Thoracic aorta (tissue), 2 donors: ENCODE data around the gene BEST1. TPM values are rescaled to one million over a fixed set of nuclear protein-coding genes. Genes with fewer than 3 reads are reported as not detected.

ENCODE experiments used
- ATAC-seq: fragments of 150-250 bp; one replicate; pipeline ENCODE4 v1.8.0; 2017; ENCODE audit warnings: low read depth; ENCODE audit not compliant: insufficient number of reproducible peaks, low FRiP score
- DNase-seq: peaks from one replicate; pipeline ENCODE4 v3.0.0-alpha.2; 2020; ENCODE audit warnings: low spot score
- H3K27ac ChIP-seq, 2 donors: fragments of 200-600 bp; sonication (generic); 1 replicate in 1 of 2; 2 replicates in 1 of 2; pipeline ENCODE4 v1.5.1; 2016; ENCODE audit warnings: mild to moderate bottlenecking in 2 of 2, moderate library complexity in 2 of 2
- H3K27me3 ChIP-seq: fragments of 200-600 bp; sonication (generic); replicated peaks from 2 replicates; pipeline ENCODE4 v1.6.0; 2016; ENCODE audit warnings: mild to moderate bottlenecking; ENCODE audit not compliant: insufficient read depth
- H3K36me3 ChIP-seq: fragments of 200-600 bp; sonication (generic); one replicate; pipeline ENCODE4 v1.5.1; 2016
- H3K4me1 ChIP-seq, 2 donors: fragments of 200-600 bp; sonication (generic); 1 replicate in 1 of 2; 2 replicates in 1 of 2; pipeline versions ENCODE4 v1.5.1 to v1.6.0; 2016; ENCODE audit warnings: low read depth in 2 of 2, mild to moderate bottlenecking in 1 of 2; ENCODE audit not compliant: control insufficient read depth in 1 of 2
- H3K4me3 ChIP-seq: fragments of 200-600 bp; sonication (generic); 2 replicates; pipeline ENCODE4 v1.5.1; 2016; ENCODE audit warnings: mild to moderate bottlenecking
- H3K9me3 ChIP-seq: fragments of 200-600 bp; sonication (generic); 2 replicates; pipeline ENCODE4 v1.5.1; 2016
- total RNA-seq, 2 donors: library from RNA; depleted of rRNA; stranded (reverse); fragments of >200 nt; gene quantifications; one replicate each; pipeline versions ENCODE4 v1.1.0 to v1.2.3, GENCODE V29; 2016
- TF ChIP-seq, protein P1 (sequence below): fragments of 200-600 bp; sonication (generic); IDR thresholded peaks from one replicate; pipeline ENCODE4 v1.5.1; 2019; ENCODE audit warnings: antibody characterized with exemption

BEST1 gene
- total RNA-seq, 2 donors from 2014 or later = 4.7 to 8.0 TPM

GRCh38 chr11:61969391-61969758, 19.2 kb downstream of the BEST1 start:
- ATAC-seq (no peak), DNase-seq (no peak)
- TF ChIP-seq, protein P1, sequence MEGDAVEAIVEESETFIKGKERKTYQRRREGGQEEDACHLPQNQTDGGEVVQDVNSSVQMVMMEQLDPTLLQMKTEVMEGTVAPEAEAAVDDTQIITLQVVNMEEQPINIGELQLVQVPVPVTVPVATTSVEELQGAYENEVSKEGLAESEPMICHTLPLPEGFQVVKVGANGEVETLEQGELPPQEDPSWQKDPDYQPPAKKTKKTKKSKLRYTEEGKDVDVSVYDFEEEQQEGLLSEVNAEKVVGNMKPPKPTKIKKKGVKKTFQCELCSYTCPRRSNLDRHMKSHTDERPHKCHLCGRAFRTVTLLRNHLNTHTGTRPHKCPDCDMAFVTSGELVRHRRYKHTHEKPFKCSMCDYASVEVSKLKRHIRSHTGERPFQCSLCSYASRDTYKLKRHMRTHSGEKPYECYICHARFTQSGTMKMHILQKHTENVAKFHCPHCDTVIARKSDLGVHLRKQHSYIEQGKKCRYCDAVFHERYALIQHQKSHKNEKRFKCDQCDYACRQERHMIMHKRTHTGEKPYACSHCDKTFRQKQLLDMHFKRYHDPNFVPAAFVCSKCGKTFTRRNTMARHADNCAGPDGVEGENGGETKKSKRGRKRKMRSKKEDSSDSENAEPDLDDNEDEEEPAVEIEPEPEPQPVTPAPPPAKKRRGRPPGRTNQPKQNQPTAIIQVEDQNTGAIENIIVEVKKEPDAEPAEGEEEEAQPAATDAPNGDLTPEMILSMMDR = no peak
- peaks cover 53 to 72% of the 10 kb centered on the region in 2 donors for H3K4me1 ChIP-seq
- H3K27me3 ChIP-seq = no peaks in the 10 kb centered on the region
- H3K36me3 ChIP-seq = peaks cover 8% of the 10 kb centered on the region
- H3K4me3 ChIP-seq = no peak overlapping the region
- H3K27ac ChIP-seq = peak overlapping the region; percentile 98 to 99
- no peaks in the 10 kb centered on the region for H3K9me3 ChIP-seq

DNA sequence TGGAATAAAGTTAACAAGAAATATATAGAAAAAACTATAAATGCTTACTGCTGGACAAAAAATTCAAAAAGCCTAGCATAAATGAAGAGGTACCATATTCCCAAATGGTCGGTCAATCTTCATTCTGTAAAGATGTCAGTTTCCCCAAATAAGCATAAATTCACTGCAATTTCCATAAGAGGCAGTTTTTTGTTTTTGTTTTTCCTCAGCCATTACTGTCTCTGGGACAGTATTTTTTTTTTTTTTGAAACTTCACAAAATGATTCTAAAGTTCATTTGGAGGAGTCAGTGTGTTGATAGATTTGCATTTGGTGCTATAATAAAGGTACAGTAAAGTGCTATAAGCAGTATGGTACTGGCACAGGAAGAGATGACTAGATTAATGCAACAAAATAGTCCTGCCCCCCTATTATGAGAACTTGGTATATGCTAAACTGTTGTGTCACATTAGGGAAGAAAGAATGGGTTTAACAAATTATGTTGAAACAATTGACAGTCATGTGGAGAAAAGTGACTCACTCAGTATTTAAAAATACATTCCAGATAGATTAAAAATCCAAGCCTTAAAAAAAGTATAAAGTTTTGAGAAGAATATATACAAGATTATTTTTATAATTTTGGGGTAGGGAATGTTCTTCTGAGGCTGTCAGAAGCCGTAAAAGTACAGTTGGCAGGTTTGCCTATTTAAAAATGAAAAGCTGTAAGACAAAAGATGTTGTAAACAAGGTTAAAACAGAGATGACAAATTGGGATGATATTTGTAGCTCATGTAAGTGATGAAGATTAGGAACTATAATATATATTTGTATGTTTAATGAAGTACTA, 19.9 kb downstream of the BEST1 start:
- peaks cover 1% of the 10 kb centered on the region for H3K36me3 ChIP-seq
- no peaks in the 10 kb centered on the region for H3K27me3 ChIP-seq
- peak overlapping the region; percentile 98 to 99 for H3K27ac ChIP-seq
- H3K4me1 ChIP-seq = peaks cover 50 to 72% of the 10 kb centered on the region in 2 donors
- peak overlapping the region; percentile 12 for H3K4me3 ChIP-seq
- DNase-seq (no peak), ATAC-seq (no peak)
- TF ChIP-seq, protein P1 = no peak
- no peaks in the 10 kb centered on the region for H3K9me3 ChIP-seq

DNA sequence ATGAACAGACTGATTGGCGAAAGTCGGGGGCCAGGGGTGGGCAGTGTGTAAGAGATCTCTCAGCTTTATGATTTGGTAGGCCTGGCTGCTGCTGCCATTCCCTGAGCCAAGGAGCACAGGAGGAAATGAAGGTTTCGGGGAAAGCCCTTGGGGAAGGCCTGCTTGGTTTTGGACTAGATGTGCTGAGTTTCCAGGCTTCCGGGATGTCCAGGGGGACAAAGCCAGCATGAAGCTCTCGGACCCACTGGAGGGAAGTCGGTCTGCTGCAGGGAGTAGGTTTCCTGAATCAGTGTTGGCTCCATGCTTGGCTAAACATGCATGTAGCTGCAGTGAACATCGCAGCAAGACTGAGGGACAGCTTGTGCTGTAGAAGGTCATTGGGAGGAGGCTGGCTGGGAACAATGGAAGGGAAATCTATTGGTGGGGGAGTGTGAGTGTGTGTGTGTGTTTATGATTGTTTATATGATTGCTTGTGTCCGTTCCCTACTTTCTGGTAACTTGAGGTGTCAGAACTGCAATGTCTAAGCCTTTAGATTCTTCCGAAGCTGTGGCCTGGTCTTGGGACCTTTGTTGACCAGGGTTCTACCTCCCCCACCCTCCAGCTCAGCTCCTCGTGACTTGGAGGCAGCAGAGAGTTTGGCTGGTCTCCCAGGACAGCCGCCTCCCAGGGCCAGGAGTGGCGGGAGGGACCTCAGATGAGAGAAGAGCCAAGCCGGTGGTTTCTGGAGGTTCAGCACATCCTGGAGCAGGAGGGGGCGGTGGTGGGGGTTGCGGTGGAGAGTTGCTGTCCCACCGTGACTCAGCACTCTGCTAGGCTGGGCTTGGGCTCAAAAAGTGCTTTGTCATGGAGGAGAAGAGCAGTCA, 21.3 kb downstream of the BEST1 start:
- peak overlapping the region; percentile 98 to 99 for H3K27ac ChIP-seq
- no peaks in the 10 kb centered on the region for H3K36me3 ChIP-seq
- ATAC-seq = peak; percentile 45
- H3K4me1 ChIP-seq = peaks cover 54 to 82% of the 10 kb centered on the region in 2 donors
- H3K9me3 ChIP-seq = no peaks in the 10 kb centered on the region
- H3K27me3 ChIP-seq = no peaks in the 10 kb centered on the region
- TF ChIP-seq, protein P1 = no peak
- H3K4me3 ChIP-seq = peak overlapping the region; percentile 14
- DNase-seq = peak; percentile 98

DNA sequence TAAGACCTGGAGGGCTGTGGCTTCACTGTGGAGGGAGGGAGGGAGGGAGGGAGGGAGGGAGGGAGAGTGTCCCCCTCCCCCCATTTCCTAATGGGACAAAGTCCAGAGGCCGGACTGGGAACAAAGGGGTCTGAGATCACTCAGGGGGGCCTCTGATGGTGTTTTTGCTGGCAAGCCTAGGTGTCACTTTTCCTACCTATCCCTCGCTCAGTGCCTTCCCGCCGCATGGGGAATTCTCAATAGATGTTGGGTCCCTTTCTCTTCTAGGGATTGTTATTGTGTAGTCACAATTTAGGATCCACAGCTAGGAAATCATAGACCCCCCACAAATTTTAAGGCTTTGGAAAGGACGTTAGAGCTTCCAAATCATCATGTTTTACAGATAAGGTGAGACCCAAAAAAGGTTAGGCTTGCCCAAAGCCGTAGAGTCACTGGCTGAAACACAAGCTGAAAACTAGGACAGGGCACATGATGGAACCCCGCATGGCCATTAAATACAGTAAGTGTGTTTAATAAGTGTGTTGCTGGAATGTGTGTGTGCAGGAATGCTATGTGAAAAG, 22.0 kb downstream of the BEST1 start:
- TF ChIP-seq, protein P1 = no peak
- no peaks in the 10 kb centered on the region for H3K9me3 ChIP-seq
- no peak for ATAC-seq
- DNase-seq = no peak
- peak overlapping the region; percentile 63 for H3K4me3 ChIP-seq
- H3K36me3 ChIP-seq = no peaks in the 10 kb centered on the region
- no peaks in the 10 kb centered on the region for H3K27me3 ChIP-seq
- H3K27ac ChIP-seq = peak overlapping the region; percentile 98 to 99
- H3K4me1 ChIP-seq = peaks cover 54 to 89% of the 10 kb centered on the region in 2 donors
